OCI-LY7 (cell line): ENCODE results near the gene RNF11. TPM values are rescaled to one million over a fixed set of nuclear protein-coding genes. Genes with fewer than 3 reads are reported as not detected.

Experiments used
- BruUV-seq: library from RNA; stranded (reverse); fragments of 400-500 nt; replicated peaks from 2 replicates; lab custom pipeline; 2021; lab: Mats Ljungman, UMichigan
- CTCF ChIA-PET: fragments of 300-600 bp; sonication (Branson Sonifier 250); formaldehyde crosslinking; loops from one replicate; lab custom pipeline; 2022; ENCODE audit warnings: antibody characterized with exemption; ENCODE audit not compliant: unreplicated experiment; lab: Charles Lee
- POLR2A ChIA-PET: fragments of 300-600 bp; sonication (Branson Sonifier 250); formaldehyde crosslinking; loops from one replicate; lab custom pipeline; 2022; ENCODE audit warnings: antibody characterized with exemption; lab: Charles Lee
- DNase-seq: peaks from one replicate; pipeline ENCODE4 v3.0.0-alpha.2; 2015; ENCODE audit warnings: low spot score
- H2AFZ ChIP-seq: fragments of 200-600 bp; sonication (generic), shearing (Covaris generic); 2 replicates; pipeline ENCODE4 v1.6.1; 2014; ENCODE audit warnings: mild to moderate bottlenecking, antibody characterized with exemption, low read length, moderate library complexity
- H3K27ac ChIP-seq: fragments of 200-600 bp; sonication (generic); 2 replicates; pipeline ENCODE4 v1.5.1; 2014; ENCODE audit warnings: mixed run types, low read depth, mild to moderate bottlenecking, moderate library complexity, low read length, inconsistent platforms; ENCODE audit not compliant: poor library complexity, severe bottlenecking
- H3K36me3 ChIP-seq: fragments of 200-600 bp; sonication (generic); 2 replicates; pipeline ENCODE4 v1.6.1; 2014; ENCODE audit warnings: mild to moderate bottlenecking, antibody characterized with exemption, low read length, moderate library complexity, mixed read lengths; ENCODE audit not compliant: insufficient read depth
- H3K4me1 ChIP-seq: fragments of 200-600 bp; sonication (generic); 2 replicates; pipeline ENCODE4 v1.5.1; 2014; ENCODE audit warnings: mild to moderate bottlenecking, low read length; ENCODE audit not compliant: insufficient read depth, poor library complexity, severe bottlenecking
- H3K4me2 ChIP-seq: fragments of 200-600 bp; sonication (generic); 2 replicates; pipeline ENCODE4 v1.6.1; 2014; ENCODE audit warnings: mild to moderate bottlenecking, low read length
- H3K4me3 ChIP-seq: fragments of 200-600 bp; sonication (generic); 2 replicates; pipeline ENCODE4 v1.5.1; 2014; ENCODE audit warnings: mild to moderate bottlenecking, low read depth, low read length; ENCODE audit not compliant: poor library complexity, severe bottlenecking
- H3K79me2 ChIP-seq: fragments of 200-600 bp; sonication (generic); 2 replicates; pipeline ENCODE4 v1.6.1; 2016; ENCODE audit warnings: low read depth, mild to moderate bottlenecking, low read length, moderate library complexity, mixed read lengths; ENCODE audit not compliant: insufficient read depth
- H3K9me2 ChIP-seq: fragments of 200-600 bp; sonication (generic); 2 replicates; pipeline ENCODE4 v1.6.1; 2016; ENCODE audit warnings: mild to moderate bottlenecking, low read length, mixed read lengths; ENCODE audit not compliant: insufficient read depth
- H3K9me3 ChIP-seq: fragments of 200-600 bp; sonication (generic); 2 replicates; pipeline ENCODE4 v1.6.1; 2014; ENCODE audit warnings: mild to moderate bottlenecking, mixed run types, low read length, mixed read lengths
- H4K20me1 ChIP-seq: fragments of 200-600 bp; sonication (generic); 2 replicates; pipeline ENCODE4 v1.6.1; 2014; ENCODE audit warnings: mild to moderate bottlenecking, antibody characterized with exemption, low read length, moderate library complexity, mixed read lengths; ENCODE audit not compliant: insufficient read depth
- EZH2phosphoT487 ChIP-seq: fragments of 200-600 bp; sonication (generic); IDR thresholded peaks from 2 replicates; pipeline ENCODE4 v1.6.1; 2018; ENCODE audit warnings: low read depth, borderline replicate concordance, mild to moderate bottlenecking, mixed run types, antibody characterized with exemption, low read length, moderate library complexity, mixed read lengths
- intact Hi-C: fragments of 100-400 bp; cut with micrococcal nuclease; formaldehyde crosslinking; loops from one replicate; pipeline ENCODE4 v1.10.0; 2022; ENCODE audit not compliant: unreplicated experiment
- total RNA-seq, 2 experiments: library from RNA; depleted of rRNA in 1 of 2; stranded (reverse); fragments of >200 nt in 1 of 2; shearing (Covaris generic) in 1 of 2; gene quantifications; 2 replicates each; pipeline ENCODE4 v1.2.3, GENCODE V29; 2014 to 2022
- TF ChIP-seq, protein P1 (sequence below): fragments of 200-600 bp; sonication (generic); conservative IDR thresholded peaks from 2 replicates; pipeline ENCODE4 v1.5.1; 2014; ENCODE audit warnings: mild to moderate bottlenecking, antibody characterized with exemption, low read length, moderate library complexity, mixed read lengths

The RNF11 gene
- total RNA-seq, 2 experiments from 2014 or later: 1.5 to 4.8 TPM

DNA sequence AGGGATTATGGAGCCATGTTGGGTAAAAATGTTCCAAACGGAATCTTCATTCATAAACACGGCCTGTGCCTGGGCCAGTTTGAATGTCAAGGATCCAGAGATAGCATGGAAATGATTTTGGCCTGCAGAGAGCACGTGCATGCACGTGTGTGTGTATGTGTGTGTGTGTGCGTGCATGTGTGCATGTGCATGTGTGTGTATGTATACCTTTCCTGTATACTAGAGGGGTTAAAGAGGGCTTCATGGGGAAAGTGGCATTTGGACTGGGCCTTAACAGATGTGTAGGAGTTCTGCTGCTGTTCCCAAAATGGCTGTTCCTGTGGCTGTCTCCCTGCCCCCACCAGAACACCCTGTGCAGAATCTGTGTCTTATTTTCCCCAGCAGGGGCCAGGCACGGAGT lies 72.6 kb downstream of the RNF11 start:
- H4K20me1 ChIP-seq: no peaks in the 10 kb centered on the region
- intact Hi-C loops: no loop called here
- no peak overlapping the region for H3K4me3 ChIP-seq
- no TSS peak for BruUV-seq
- ChIA-PET CTCF (no interaction called here), POLR2A (no interaction called here)
- no peaks in the 10 kb centered on the region for H3K36me3 ChIP-seq
- TF ChIP-seq, protein P1, sequence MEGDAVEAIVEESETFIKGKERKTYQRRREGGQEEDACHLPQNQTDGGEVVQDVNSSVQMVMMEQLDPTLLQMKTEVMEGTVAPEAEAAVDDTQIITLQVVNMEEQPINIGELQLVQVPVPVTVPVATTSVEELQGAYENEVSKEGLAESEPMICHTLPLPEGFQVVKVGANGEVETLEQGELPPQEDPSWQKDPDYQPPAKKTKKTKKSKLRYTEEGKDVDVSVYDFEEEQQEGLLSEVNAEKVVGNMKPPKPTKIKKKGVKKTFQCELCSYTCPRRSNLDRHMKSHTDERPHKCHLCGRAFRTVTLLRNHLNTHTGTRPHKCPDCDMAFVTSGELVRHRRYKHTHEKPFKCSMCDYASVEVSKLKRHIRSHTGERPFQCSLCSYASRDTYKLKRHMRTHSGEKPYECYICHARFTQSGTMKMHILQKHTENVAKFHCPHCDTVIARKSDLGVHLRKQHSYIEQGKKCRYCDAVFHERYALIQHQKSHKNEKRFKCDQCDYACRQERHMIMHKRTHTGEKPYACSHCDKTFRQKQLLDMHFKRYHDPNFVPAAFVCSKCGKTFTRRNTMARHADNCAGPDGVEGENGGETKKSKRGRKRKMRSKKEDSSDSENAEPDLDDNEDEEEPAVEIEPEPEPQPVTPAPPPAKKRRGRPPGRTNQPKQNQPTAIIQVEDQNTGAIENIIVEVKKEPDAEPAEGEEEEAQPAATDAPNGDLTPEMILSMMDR: no peak
- no peak for TF ChIP-seq EZH2phosphoT487
- no peak overlapping the region for H2AFZ ChIP-seq
- H3K9me3 ChIP-seq: no peaks in the 10 kb centered on the region
- no peak for DNase-seq
- no peak overlapping the region for H3K27ac ChIP-seq
- no peak overlapping the region for H3K4me2 ChIP-seq
- H3K9me2 ChIP-seq: no peaks in the 10 kb centered on the region
- H3K79me2 ChIP-seq: no peaks in the 10 kb centered on the region
- H3K4me1 ChIP-seq: no peaks in the 10 kb centered on the region

GRCh38 chr1:51309291-51309690 lies 73.2 kb downstream of the RNF11 start:
- ChIA-PET CTCF (no interaction called here), POLR2A (interaction anchor here (0.5 to 1.0 kb wide), 4 partner anchors 11 to 114 kb away, joined by 3 to 8 read pairs (median 4); no protein-coding TSS in a partner anchor)
- no peaks in the 10 kb centered on the region for H3K4me1 ChIP-seq
- BruUV-seq: no TSS peak
- H3K4me3 ChIP-seq: no peak overlapping the region
- H3K27ac ChIP-seq: no peak overlapping the region
- no peak overlapping the region for H3K4me2 ChIP-seq
- no peaks in the 10 kb centered on the region for H3K9me2 ChIP-seq
- H4K20me1 ChIP-seq: no peaks in the 10 kb centered on the region
- TF ChIP-seq, protein P1: no peak
- no peak for TF ChIP-seq EZH2phosphoT487
- DNase-seq: no peak
- H3K9me3 ChIP-seq: no peaks in the 10 kb centered on the region
- intact Hi-C loops: no loop called here
- no peaks in the 10 kb centered on the region for H3K36me3 ChIP-seq
- no peaks in the 10 kb centered on the region for H3K79me2 ChIP-seq
- H2AFZ ChIP-seq: no peak overlapping the region

- ChIA-PET CTCF (no interaction called here), POLR2A (interaction anchor here (0.6 kb wide), 1 partner anchor 532 kb away, joined by 3 read pairs; no protein-coding TSS in a partner anchor)
- H3K4me2 ChIP-seq: no peak overlapping the region
- H3K27ac ChIP-seq: no peak overlapping the region
- intact Hi-C loops: no loop called here
- H3K36me3 ChIP-seq: no peaks in the 10 kb centered on the region
- no peak for DNase-seq
- no peak overlapping the region for H3K4me3 ChIP-seq
- no peaks in the 10 kb centered on the region for H3K9me2 ChIP-seq
- TF ChIP-seq, protein P1: no peak
- no peak for TF ChIP-seq EZH2phosphoT487
- BruUV-seq: no TSS peak
- H3K9me3 ChIP-seq: no peaks in the 10 kb centered on the region
- H4K20me1 ChIP-seq: no peaks in the 10 kb centered on the region
- H2AFZ ChIP-seq: no peak overlapping the region
- no peaks in the 10 kb centered on the region for H3K79me2 ChIP-seq
- no peaks in the 10 kb centered on the region for H3K4me1 ChIP-seq
These were observed 75.0 kb downstream of the RNF11 start for GRCh38 chr1:51310871-51311613.
